ENCODE data around the gene CTDSP2. TPM values are rescaled to one million over a fixed set of nuclear protein-coding genes. Genes with fewer than 3 reads are reported as not detected.

CTDSP2 gene
- total RNA-seq, 2 donors from 2014 or later, result 90.6 to 97.1 TPM

DNA sequence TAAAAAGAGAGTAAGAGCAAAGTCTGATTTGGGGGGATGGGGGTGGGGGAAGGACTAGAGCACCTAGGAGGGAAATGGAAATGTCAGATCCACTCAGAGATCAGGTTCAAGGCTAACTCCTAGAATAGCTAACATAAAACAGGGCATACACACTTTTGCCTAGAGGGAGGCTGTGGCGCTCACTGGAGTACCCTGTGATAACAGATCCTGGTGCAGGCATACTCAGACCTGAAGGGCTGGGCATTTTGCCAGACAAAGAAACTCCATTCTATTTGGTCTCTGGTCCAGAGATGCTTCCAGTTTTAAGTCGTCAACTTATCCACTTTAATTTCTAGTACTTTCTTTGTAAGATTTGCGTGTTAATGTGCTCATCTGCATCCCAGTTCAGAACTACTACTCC is 5.8 kb downstream of the CTDSP2 start:
- intact Hi-C loops (cut with DNase I), result no loop called here
- DNase-seq (no peak), ATAC-seq (no peak)

DNA sequence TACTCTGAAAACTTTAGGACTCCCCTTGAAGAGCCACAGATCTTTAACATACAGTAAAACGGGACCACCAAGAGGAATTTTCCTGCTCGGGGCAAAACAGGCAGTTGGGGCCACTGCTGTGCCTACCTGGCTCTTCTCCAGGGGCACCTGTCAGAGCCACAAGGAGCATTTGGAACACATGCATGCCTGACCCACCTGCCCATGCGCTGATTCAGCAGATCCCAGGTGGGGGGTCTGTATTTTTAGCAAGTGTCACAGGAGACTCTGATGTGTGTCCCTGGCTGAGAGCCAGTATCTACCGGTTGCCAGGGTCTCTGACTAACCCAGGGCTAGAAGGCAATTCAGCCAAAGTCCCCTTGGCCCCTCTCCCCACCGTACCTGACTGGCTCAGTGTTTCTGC is 6.5 kb downstream of the CTDSP2 start:
- intact Hi-C loops (cut with DNase I), result no loop called here
- DNase-seq (no peak), ATAC-seq (no peak)

DNA sequence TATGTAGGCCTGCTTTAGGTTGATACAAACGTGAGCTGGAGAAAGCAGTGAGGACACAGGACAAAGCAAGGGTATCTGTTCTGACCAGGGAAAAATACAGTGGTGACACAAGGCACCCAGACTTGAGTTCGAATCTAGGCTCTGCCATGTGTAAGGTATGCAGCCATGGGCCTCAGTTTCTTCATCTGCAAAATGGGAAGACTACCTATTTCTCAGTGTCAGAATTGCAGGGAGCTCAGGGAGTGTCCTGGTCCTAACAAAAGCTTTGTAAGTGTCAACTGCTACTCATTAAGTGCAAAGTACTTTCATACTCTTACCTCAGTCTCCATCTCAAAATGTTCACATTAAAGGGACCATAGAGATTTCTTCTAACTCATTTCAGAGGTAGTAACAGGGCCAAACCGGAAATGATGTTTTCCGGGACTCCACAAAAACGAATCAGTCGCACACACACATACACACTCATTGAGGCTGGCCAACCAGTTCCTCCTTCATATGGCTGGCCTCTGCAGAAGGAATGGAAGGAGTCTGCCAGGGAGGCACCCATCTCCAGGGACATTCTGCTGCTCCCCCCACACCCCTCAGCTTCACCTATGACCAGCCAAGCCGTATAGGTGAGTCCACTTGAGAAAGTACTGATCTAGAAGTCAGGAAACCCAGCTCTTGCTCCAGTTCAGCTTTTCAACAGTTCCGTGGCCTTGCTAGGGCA is 7.8 kb downstream of the CTDSP2 start:
- intact Hi-C loops (cut with DNase I), result no loop called here
- ATAC-seq, result peak in 1 of 2 donors; percentile 9

DNA sequence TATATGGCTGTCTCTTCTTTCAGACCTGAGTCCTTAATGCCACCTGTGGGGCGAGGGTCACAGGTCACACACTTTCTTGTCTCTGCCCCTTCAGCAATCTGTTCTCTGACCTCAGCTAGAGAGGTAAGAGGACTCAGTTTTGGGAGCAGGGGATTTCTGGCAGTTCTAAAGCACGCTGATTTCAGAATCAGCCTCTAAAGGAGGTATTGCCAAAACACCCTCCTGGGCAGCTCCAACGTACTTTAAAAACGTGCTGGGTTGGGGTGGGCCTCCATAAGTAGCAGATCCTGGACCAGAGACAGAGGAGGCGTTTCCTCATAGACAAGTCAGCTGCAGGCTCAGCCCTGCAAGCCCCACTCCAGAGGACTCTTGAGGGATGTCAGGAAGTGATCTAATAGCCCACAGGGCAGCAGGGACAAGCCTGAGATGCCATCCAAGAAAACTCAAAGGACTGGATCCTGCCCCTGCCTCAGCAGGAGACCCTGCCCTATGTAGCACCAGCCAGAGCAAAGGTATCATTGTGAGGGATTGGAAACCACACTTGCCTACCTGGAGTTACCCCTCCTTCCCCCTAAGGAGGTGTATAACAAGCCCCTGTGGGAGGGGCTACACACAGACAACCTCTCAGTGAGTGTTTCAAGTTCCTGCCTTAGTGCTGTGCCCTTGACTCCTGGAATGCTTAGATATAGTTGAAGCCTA is 8.5 kb downstream of the CTDSP2 start:
- ATAC-seq (peak; percentile 48 to 63), DNase-seq (peak; percentile 77)
- intact Hi-C loops (cut with DNase I), result no loop called here

More for the DNA sequence above, 7.8 kb downstream of the CTDSP2 start:
- DNase-seq, result no peak

DNA sequence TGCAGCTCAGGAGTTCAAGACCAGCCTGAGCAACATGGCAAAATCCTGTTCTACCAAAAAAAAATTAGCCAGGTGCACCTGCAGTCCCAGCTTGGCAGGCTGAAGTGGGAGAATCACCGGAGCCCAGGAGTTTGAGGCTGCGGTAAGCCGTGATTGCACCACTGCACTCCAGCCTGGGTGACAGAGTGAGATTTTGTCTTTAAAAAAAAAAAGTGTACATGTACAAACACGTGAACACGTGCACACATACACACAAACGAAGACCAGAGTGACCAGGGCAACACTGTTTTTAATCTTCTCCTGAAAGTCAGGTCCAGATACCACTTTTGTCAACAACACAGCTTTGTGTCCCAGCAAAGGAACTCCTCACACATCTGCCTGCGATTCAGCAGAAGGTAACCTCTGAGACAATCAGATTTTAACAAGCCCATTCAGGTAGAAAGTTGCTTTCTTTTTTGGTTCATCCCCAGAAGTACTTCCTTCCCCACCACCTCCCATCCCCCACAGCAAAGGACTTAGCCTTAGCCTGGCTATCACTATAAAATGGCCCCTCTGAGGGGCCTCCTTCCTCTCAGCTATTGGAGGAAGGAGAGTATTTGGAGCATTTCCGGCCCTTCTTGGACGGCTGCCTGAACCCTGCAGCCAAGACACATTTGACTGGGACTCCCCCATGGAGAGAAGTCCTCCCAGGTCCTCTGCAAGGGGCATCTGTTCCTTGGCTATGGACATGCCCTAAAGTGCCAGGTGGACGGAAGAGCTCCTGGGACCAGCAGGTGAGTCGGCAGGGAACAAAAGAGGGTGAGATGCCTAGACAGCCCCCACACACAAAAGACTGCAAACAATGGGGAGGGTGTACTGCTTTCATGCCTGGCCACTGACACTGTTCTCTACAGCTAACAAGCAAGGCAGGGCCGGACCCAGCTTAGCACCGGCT is 9.8 kb downstream of the CTDSP2 start:
- intact Hi-C loops (cut with DNase I), result no loop called here
- peak; percentile 83 for DNase-seq
- ATAC-seq, result peak; percentile 59 to 74

DNA sequence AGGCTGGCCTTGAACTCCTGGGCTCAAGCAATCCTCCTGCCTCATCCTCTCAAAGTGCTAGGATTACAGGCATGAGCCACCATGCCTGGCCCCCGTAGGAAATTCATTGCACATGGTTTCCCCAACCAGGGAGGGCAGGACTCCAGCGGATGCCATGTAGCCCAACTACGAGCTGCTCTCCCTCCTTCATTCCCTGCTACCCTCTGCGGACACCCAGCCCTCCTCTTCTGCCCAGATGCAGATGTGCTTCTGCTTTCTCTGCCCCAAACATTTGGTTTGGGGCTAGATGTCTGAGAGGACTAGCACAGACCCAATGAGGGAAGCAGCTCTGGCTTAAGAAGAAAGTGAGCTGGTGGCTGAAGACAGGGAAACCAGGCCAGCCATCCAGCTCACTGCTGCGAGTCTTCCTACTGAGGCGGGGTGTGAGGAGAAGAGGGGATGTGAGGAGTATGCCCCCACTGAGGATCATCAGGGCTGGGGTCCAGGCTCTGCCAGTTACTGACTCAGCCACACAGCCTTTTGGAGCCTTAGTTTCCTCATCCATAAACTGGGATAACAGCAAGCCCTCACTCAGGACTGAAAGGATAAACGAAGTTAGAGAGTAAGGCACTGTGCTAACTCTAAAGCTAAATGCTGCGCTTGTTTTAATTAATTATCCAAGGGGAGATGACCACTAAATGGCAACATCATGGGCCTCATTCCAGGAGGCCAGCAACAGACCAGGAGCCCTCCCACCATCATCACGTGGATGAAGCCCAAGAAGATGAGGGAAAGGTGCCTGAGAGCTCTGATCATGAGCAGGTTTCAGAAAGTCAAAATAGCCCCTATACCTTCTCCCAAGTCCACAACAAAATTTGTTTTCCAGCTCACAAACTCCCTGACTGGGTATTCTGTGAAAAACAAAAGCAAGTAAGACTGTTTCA is 10.9 kb downstream of the CTDSP2 start:
- no peak for DNase-seq
- intact Hi-C loops (cut with DNase I), result no loop called here
- ATAC-seq, result no peak

DNA sequence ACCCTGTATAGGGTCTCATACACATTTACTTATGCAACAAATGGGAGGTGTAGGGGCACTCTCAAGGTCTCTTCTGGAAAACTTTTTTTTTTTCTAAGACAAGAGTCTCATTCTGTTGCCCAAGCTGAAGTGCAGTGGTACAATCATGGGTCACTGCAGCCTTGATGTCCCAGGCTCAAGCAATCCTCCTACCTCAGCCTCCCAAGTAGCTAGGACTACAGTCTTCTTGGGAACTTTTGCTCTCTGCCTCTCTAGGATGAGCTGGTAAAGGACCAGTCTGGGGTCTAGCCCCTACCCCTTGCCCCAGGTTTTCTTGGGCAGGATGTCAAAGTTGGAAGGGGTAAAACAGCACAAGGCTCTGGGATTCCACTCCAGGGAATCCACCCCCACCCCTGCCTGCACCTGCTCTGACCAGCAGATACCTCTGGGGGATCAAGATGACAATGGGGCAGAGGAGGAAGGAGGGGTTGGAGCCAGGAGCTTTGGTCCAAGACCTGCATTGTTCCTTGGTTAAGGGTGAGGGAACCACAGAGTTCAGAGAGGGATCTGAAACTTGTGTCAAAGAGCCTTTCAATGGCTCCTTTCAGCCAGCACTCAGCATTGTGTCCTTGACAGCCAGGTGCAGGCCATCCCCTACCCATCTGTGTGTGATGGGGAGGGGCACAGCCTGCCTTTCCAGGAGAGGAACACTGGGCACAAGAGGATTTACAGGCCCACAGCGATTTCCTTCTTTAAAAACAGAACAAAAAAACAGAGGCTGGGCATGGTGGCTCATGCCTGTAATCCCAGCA is 12.2 kb downstream of the CTDSP2 start:
- intact Hi-C loops (cut with DNase I), result no loop called here
- ATAC-seq (no peak), DNase-seq (no peak)

DNA sequence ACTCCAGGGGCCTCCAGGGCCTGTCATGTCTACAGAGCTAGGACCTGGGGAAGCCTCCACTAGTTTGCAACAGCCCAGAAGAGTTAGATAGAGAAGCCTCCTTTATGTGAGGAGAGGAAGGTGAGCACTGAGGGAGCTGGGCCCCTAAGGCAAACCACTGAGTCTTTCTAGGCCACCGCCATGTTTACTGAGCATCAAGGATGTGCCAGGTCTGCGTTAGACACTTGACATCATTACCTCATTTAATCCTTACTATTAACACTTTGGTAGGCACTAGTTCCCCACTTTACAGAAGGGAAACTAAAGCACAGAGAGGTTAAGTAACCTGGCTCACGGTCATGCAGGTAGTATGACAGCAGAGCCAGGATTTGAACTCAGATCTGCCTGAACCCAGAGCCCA is 12.9 kb downstream of the CTDSP2 start:
- DNase-seq, result no peak
- no peak for ATAC-seq
- intact Hi-C loops (cut with DNase I), result loop anchor here (2.0 kb wide), 2 partner anchors 65 to 69 kb away; no protein-coding TSS in a partner anchor

DNA sequence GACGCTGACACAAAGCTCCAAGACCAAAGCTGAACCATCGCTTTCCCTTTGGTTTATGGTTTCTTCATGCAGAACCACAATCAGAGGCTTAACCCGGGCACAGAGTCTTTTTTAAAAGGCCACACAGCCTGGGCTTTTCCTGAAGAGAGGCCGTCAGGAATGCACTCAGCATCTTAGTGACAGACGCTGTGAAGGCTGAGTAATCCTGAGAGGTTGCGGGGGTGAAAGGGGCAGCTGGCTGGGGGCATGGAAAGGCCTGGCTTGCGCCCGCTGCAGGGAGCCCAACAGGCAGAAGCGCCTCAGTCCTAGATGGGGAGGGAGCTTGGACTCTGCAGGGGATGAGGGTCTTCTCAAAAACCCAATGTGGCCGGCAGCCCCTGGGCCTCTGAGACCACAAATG is 13.6 kb downstream of the CTDSP2 start:
- ATAC-seq, result peak in 1 of 2 donors; percentile 5
- intact Hi-C loops (cut with DNase I), result loop anchor here (2.0 kb wide), 2 partner anchors 66 to 70 kb away; no protein-coding TSS in a partner anchor
- no peak for DNase-seq

DNA sequence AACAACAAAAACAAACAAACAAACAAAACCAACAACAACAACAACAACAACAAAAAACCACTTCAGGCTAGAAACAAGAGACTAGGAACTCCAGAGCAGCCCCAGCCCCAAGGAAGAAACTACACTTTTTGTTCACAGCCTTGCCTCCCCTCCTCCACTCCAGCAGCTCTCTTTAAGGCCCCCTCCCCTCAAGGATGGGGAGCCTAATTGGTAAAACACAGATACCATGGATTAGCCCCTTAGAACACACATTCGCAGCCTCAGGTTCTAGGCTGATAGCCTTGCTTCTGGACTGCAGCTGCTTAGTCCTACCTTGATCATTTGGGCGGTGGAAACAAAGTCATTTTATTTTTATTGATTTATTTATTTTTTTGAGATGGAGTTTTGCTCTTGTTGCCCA is 16.1 kb downstream of the CTDSP2 start:
- DNase-seq (no peak), ATAC-seq (no peak)
- intact Hi-C loops (cut with DNase I), result no loop called here

DNA sequence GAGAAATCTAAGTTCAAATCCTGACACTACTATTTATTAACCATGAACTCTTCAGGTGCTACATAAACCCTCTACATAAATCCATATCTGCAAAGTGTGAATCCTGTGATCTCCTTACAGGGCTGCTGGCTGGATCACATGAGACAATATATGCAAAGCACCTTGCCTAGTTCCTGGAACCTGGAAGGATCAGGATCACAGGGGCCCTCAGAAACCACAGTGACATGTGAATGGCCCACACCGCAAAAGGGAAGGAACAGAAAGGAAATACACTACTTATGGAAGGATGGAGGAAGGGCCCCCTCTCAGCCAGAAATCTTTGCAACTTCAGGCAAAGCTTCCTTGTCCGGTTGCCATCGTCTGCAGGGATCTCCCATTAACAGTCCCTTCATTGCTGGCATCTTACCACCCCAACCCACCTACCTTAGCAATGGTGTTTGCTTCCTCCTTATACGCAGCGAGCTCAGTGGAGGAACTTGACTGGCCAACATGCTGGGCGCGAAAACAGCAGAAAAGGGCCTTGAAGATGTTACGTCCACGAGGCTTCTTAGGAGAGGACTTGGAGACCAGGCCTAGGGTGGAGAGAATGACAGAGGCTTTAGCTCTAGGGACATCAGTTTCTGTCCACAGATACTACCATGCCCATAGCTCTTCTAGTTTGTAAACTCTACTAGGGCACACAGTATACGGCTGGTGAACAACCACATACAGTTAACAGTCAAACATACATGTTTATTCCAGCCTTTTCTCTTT is 17.3 kb downstream of the CTDSP2 start:
- intact Hi-C loops (cut with DNase I), result no loop called here
- DNase-seq (no peak), ATAC-seq (no peak)

DNA sequence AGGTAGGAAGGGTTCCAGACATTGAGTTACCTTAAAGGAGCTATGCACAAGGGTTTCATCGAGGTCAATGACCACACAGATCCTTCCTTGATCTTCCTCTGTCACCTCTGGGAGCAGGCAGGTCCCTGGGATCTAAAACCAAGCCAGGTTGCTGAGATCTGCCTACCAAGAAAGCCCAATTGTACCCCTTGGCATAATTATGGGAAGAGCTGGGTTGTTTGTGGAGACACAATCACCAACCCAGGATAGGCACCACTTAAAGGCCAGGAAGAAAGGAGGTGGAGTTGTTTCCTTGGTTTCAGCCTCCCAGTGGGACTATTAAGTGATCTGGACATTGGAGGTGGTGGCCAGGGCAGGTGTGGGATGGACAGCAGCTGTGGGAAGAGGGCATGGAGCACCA is 19.6 kb downstream of the CTDSP2 start:
- no peak for DNase-seq
- no peak for ATAC-seq
- intact Hi-C loops (cut with DNase I), result no loop called here

DNA sequence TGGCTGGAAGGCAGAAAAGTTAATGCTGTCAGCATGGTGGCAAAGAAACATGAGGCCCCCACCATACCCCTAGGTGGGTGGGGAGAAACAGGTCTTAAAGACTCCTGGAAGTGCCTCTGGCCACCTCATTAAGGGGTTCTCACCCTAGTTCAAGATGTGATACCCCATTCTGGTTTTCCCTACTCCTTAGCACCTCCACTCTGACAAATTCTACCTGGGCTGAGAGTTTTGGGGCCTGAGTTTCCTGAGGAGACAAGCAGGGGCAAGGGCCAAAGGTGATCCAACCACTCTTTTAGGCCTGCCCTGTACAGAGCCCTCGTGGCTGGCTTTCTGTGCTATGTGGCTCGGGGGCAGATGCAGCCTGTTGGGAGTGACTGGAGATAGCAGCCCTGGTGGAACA is 20.1 kb downstream of the CTDSP2 start:
- no peak for ATAC-seq
- DNase-seq, result no peak
- intact Hi-C loops (cut with DNase I), result no loop called here

DNA sequence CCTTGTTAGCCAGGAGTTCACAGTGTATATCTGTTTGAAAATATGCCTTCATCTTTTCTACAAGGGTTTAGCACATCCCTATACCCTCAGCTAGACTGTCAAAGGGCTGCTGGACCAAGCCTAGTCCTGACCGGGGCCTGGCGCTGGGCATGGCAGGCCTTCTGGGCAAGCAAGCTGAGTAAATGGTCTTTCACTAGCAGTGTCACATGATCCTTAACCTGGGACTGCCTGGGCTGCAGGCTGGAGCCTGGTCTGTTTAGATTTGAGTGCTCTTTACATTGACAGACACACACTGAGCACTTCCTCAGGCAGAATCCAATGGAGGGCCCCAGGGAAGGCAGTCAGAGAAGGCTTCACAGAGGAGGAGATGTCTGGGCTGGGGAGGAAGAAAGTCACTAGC is 21.1 kb downstream of the CTDSP2 start:
- no peak for DNase-seq
- ATAC-seq, result no peak
- intact Hi-C loops (cut with DNase I), result no loop called here

DNA sequence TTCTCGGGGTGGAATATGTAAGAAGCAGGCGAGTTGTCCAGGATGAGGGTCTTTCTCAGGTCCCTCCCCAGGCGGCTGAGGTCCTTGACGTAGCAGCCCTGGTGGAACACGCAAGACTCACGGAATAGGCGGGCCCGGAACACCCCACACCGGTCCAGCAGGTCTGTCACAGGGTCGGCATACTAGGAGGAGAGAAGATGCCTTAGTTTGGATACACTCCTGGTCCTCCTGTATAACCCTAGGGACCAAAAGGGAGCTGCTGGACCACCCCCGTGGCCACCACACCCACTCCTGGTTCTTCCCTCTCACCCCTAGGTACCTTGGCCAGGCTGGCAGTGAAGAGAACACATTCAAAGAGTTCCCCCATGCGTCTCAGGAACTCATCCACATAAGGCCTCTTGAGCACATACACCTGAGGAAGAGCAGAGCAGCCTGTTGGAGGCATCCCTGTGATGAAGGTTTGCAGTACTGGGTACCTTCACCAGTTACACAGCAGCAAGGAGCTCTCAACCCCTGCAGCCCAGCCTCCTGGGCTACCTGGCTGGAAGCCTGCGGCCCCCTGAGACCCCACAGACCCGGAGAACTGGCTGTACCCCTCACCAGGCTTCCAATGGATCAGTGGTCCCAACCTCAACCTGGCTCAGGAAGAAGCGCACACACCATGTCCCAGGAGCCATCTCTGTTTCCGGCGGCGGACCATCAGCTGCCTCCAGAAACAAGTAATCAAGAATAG is 22.5 kb downstream of the CTDSP2 start:
- intact Hi-C loops (cut with DNase I), result no loop called here
- DNase-seq (no peak), ATAC-seq (no peak)

DNA sequence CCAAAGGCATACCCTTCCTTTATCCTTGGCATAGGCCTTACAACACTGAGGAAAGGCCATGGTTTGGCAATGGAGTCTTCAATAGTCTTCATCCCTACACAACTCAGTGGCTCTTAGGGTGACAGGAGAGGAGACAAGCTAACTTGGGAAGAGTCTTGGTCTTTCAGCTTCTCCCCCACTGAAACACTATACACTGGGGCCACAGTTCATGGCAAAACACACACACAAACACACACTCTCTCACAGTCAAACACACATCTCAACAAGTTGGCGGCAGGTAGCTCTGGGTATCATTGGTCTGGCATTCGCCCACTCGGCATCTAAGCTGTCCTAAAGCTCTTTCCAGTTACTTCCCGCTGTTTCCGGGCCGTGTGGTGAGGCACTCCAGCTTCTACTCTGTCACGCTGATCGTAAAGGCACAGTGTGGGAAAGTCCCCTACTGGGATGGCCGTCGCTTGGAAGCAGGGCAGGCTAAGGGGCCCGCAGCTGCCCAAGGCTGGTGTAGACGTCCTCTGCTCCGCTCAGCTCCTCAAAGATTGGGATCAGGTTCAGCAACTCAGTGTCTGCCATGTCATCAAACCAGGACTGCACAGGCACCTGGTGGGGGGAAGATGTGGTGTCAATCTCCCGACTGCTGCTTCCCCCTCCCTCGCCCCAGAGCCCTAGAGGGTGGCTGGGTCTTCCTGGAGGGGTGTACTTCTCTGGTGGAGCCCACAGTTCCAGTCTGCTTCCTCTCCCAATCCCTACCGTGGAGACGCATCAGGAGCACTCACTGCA is 23.2 kb downstream of the CTDSP2 start:
- no peak for DNase-seq
- ATAC-seq, result no peak
- intact Hi-C loops (cut with DNase I), result no loop called here

All from left cardiac atrium (tissue), 4 donors.